Colonic mucosa (tissue), 4 donors: ENCODE results near the gene RFTN1. TPM values are rescaled to one million over a fixed set of nuclear protein-coding genes. Genes with fewer than 3 reads are reported as not detected.

ENCODE experiments used
- DNase-seq: peaks from one replicate; pipeline ENCODE4 v3.0.0-alpha.2; 2020
- H3K27ac ChIP-seq: fragments of 200-600 bp; one replicate; pipeline ENCODE4 v1.8.0; 2021
- H3K27me3 ChIP-seq: fragments of 200-600 bp; one replicate; pipeline ENCODE4 v1.8.0; 2021
- H3K36me3 ChIP-seq: fragments of 200-600 bp; one replicate; pipeline ENCODE4 v1.8.0; 2021
- H3K4me1 ChIP-seq: fragments of 200-600 bp; one replicate; pipeline ENCODE4 v1.8.0; 2021; ENCODE audit warnings: mild to moderate bottlenecking
- H3K4me3 ChIP-seq: fragments of 200-600 bp; one replicate; pipeline ENCODE4 v1.8.0; 2021
- H3K9ac ChIP-seq, 2 donors: one replicate each; pipeline ENCODE4 v1.7.0; 2013; ENCODE audit warnings: control low read depth in 2 of 2, low read depth in 2 of 2, low read length in 2 of 2
- H3K9me3 ChIP-seq: fragments of 200-600 bp; one replicate; pipeline ENCODE4 v1.8.0; 2021
- intact Hi-C: fragments of 100-400 bp; cut with DNase I; formaldehyde crosslinking; loops from one replicate; pipeline ENCODE4 v1.14.1; 2022
- total RNA-seq, 2 donors: library from RNA; stranded (reverse); fragmentation: NEBNext Ultra II Directional in 1 of 2; extraction: Animal tissue kit (Norgen Biotek cat#: 25700) in 1 of 2; gene quantifications; one replicate each; pipeline ENCODE4 v1.2.1, GENCODE V29; 2021
- TF ChIP-seq, protein P1 (sequence below): fragments of 200-600 bp; IDR thresholded peaks from one replicate; pipeline ENCODE4 v1.8.0; 2022; ENCODE audit warnings: antibody characterized with exemption, mild to moderate bottlenecking
- donor health status: healthy.
- donor health status: DM: no; HTN: no; CAD: no.
- donor health status: DM: no; HTN: no; CAD: no.

Gene RFTN1
- total RNA-seq, 2 donors from 2014 or later = 4.0 to 10.2 TPM

DNA sequence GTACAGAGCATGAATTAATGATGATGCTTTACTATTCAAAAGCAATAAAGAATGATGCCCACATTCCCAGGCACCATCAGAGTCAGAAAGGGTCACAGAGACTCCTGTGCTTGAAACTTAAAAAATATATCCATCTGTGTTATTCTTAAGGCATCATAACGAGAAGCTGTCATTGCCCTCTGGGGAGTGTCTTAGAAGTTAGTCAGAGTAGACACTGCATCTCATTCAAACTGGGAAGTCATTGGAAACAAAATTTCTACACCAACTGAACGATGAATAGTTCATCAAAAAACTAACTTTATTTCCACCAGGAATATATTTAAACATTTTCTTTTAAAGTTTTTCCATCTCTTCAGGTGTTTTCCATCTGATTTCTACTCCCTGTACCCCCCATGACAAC, 122.9 kb downstream of the RFTN1 start:
- TF ChIP-seq, protein P1, sequence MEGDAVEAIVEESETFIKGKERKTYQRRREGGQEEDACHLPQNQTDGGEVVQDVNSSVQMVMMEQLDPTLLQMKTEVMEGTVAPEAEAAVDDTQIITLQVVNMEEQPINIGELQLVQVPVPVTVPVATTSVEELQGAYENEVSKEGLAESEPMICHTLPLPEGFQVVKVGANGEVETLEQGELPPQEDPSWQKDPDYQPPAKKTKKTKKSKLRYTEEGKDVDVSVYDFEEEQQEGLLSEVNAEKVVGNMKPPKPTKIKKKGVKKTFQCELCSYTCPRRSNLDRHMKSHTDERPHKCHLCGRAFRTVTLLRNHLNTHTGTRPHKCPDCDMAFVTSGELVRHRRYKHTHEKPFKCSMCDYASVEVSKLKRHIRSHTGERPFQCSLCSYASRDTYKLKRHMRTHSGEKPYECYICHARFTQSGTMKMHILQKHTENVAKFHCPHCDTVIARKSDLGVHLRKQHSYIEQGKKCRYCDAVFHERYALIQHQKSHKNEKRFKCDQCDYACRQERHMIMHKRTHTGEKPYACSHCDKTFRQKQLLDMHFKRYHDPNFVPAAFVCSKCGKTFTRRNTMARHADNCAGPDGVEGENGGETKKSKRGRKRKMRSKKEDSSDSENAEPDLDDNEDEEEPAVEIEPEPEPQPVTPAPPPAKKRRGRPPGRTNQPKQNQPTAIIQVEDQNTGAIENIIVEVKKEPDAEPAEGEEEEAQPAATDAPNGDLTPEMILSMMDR = no peak
- no peak overlapping the region for H3K4me3 ChIP-seq
- no peak overlapping the region for H3K27ac ChIP-seq
- no peaks in the 10 kb centered on the region for H3K9me3 ChIP-seq
- H3K4me1 ChIP-seq = no peaks in the 10 kb centered on the region
- intact Hi-C loops = no loop called here
- DNase-seq = no peak
- no peaks in the 10 kb centered on the region for H3K36me3 ChIP-seq
- no peaks in the 10 kb centered on the region for H3K27me3 ChIP-seq
- H3K9ac ChIP-seq = no peak overlapping the region

DNA sequence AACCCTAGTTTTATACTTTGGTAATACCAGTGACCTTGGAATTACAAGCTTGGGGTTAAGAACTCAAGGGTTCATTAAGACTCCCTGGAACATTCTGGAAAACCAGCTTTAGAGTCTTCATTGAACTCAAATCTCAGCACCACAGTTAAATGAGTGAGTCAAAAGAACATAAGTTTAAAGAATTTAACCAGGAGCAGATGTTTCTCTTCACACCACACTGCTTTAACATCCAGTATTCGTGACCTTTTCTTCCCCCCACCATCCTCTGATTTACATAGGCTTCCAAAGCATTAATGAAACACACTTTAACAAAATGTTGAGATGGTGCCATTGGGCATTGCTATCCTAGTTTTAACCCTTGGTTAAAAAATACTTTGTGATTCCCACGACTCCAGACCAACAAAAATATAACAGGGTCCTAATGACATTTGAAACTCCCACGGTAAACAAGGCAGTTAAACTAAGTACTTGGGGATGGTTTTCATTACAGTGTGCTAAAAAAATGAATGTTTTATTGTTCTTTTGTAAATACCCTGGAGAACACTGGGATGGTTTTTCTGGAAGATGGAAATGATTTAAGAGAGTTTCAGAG, 124.6 kb downstream of the RFTN1 start:
- intact Hi-C loops = no loop called here

DNA sequence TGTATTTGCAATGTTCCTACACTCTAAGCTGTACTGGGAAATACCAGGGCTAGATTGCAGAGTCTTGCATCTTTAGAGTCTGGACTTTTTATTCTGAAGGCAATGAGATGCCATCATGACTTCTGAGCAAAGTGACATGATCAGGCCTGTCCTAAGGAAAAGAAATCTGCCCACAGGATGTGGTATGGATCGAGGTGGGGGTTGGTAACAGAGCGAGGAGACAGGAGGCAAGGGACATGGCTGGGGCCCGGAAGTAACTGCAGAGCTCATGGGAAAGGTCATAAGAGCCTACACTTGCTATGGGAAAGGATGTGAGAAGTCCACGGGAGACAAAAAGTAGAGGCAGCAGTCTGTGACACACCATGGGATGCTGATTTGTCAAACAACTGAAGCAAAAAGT, 126.9 kb downstream of the RFTN1 start:
- H3K27me3 ChIP-seq = no peaks in the 10 kb centered on the region
- H3K27ac ChIP-seq = no peak overlapping the region
- H3K9ac ChIP-seq = no peak overlapping the region
- no peaks in the 10 kb centered on the region for H3K4me1 ChIP-seq
- DNase-seq = no peak
- no peaks in the 10 kb centered on the region for H3K9me3 ChIP-seq
- no peak overlapping the region for H3K4me3 ChIP-seq
- TF ChIP-seq, protein P1 = no peak
- intact Hi-C loops = no loop called here
- H3K36me3 ChIP-seq = no peaks in the 10 kb centered on the region

More for the DNA sequence above, 124.6 kb downstream of the RFTN1 start:
- no peak overlapping the region for H3K27ac ChIP-seq
- TF ChIP-seq, protein P1 = no peak
- H3K27me3 ChIP-seq = no peaks in the 10 kb centered on the region
- H3K9me3 ChIP-seq = no peaks in the 10 kb centered on the region
- no peak overlapping the region for H3K9ac ChIP-seq
- H3K4me3 ChIP-seq = no peak overlapping the region
- no peak for DNase-seq
- H3K36me3 ChIP-seq = no peaks in the 10 kb centered on the region
- no peaks in the 10 kb centered on the region for H3K4me1 ChIP-seq

DNA sequence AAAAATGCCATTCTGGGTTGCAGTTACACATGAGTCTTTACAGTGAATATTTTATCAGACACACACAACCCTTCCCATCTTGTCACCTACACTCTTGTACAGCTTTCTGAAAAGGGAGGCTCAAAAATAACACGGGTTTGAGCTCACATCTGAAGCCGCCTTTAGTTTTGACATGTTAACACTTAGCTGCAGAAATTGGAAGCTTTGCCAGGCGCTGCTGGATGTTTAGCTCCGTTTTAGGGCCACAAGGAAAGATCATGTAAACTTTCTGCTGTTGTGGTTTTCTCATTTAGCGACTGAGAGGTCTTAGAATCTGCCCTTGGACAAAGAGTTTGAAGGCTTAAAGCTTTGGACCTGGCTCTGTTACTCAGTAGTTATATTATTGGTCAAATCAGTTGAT, 128.3 kb downstream of the RFTN1 start:
- Histone ChIP-seq H3K4me1 (no peaks in the 10 kb centered on the region), H3K9ac (no peak overlapping the region), H3K4me3 (no peak overlapping the region), H3K27me3 (no peaks in the 10 kb centered on the region), H3K9me3 (no peaks in the 10 kb centered on the region), H3K27ac (no peak overlapping the region), H3K36me3 (no peaks in the 10 kb centered on the region)
- TF ChIP-seq, protein P1 = no peak
- no peak for DNase-seq
- intact Hi-C loops = no loop called here

DNA sequence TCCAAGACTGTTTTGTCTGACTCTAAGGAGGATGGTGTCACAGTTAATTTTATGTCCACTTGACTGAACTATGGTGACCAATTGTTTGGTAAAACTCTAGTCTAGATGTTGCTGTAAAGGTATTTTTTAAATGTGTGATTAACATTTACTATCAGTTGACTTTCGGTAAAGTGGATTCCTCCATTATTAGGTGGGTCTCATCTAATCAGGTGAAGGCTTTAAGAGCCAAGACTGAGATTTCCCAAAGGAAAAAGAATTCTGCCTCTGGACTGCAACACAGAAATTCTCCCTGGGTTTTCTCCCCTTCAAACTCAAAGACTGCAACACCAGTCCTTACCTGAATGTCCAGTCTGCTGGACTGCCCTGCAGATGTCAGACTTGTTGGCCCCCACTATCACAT, 129.6 kb downstream of the RFTN1 start:
- no peak for DNase-seq
- no peak overlapping the region for H3K4me3 ChIP-seq
- H3K4me1 ChIP-seq = no peaks in the 10 kb centered on the region
- no peak overlapping the region for H3K9ac ChIP-seq
- H3K9me3 ChIP-seq = no peaks in the 10 kb centered on the region
- intact Hi-C loops = no loop called here
- TF ChIP-seq, protein P1 = no peak
- H3K36me3 ChIP-seq = no peaks in the 10 kb centered on the region
- no peaks in the 10 kb centered on the region for H3K27me3 ChIP-seq
- H3K27ac ChIP-seq = no peak overlapping the region
